Measurements from ENCODE around the gene TOM1. TPM values are rescaled to one million over a fixed set of nuclear protein-coding genes. Genes with fewer than 3 reads are reported as not detected.

TOM1 gene
- total and polyA plus RNA-seq, 12 donors = 51.1 to 72.5 (median 62.6) TPM

DNA sequence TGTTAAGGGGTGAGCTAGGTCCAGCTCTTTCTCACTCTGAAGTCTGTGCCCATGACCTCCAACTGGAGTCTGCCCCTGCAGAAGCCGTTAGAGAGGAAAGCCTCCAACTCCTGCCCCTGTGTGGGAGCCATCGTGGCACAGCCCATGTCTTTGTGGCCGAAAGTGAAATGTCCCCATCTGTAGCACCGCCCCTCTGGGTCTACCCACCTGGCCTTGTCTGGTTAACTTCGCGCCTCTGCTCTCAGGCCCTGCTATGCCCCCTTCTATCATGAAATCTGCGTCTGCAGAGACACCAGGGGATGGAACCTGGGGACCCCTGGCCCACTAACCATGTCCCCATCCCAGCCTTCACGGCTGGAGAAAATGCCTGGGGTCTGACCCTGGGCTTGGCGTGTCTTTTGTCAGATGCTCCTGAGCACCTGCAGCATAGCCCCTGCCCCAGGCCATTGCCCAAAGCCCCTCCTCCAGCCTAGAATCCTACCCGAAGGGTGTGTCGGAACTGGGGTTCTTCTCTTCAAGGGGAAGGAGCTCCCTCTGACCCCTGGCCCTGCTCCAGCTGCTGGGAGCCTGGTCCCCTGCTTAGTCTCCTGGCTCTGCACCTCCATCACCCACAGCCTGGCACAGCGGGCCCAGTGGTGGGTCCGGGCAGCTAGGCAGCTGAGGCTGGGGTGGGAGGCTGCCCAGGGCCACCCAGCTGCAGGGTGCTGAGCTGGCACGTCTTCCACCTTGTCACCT lies 45.4 kb downstream of the TOM1 start:
- no peak for ATAC-seq
- Histone ChIP-seq H3K9me3 (no peaks in the 10 kb centered on the region), H3K27ac (no peak overlapping the region), H3K4me3 (no peak overlapping the region), H3K27me3 (no peaks in the 10 kb centered on the region), H3K4me1 (peaks cover 0 to 12% (median 4%) of the 10 kb centered on the region in 9 donors), H3K36me3 (peaks cover 0 to 80% (median 37%) of the 10 kb centered on the region in 9 donors)
- TF ChIP-seq CTCF (IDR thresholded peaks at IDR 0.05) = no peak
- 93 to 94% methylated on average over 14 of the region's 14 CpGs for WGBS, 2 donors
- intact Hi-C loops (cut with DNase I) = loop anchor here in 1 of 10 donors (5.0 kb wide), 1 partner anchor 237 kb away; no protein-coding TSS in a partner anchor
- no peak for DNase-seq

DNA sequence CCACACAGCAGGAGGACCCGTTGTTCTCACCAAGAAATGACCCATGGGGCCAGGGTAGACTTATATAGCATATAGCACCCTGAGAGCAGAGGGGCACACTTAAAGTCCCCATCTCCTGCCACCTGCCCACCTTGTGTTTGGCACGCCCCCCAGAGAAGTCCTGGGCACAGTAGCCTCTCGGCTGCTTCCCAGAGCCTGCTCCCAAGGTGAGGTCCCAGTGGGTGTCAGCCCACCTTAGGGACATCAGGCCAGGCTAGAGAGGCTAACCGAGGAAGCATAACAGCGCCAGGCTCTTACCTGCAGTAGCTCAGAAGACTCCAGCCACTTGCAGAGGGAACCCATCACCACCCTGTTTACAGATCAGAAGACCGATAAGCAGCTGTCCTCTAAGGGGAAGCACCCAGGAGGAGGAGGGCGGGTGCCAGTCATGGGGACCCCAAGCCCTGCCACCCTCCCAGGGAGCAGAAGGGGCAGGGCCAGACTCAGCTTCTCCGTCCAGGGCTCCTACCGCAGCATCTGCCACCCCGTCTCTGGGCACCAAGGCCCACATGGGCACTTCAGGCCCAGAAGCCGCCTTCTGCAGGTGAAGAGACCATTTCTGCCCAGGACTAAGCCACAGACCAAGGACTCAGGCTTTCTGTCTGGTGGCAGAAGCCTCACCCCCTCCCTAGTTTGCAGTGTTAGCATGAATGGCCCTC lies 46.3 kb downstream of the TOM1 start:
- Histone ChIP-seq H3K4me3 (no peak overlapping the region), H3K36me3 (peaks cover 0 to 71% (median 34%) of the 10 kb centered on the region in 9 donors), H3K27me3 (no peaks in the 10 kb centered on the region), H3K4me1 (peaks cover 0 to 19% (median 9%) of the 10 kb centered on the region in 9 donors), H3K27ac (no peak overlapping the region), H3K9me3 (no peaks in the 10 kb centered on the region)
- no peak for TF ChIP-seq CTCF (IDR thresholded peaks at IDR 0.05)
- DNase-seq = no peak
- 96 to 97% methylated on average over 11 of the region's 11 CpGs for WGBS, 2 donors
- intact Hi-C loops (cut with DNase I) = loop anchor here in 1 of 10 donors (5.0 kb wide), 1 partner anchor 236 kb away; no protein-coding TSS in a partner anchor
- ATAC-seq = no peak

DNA sequence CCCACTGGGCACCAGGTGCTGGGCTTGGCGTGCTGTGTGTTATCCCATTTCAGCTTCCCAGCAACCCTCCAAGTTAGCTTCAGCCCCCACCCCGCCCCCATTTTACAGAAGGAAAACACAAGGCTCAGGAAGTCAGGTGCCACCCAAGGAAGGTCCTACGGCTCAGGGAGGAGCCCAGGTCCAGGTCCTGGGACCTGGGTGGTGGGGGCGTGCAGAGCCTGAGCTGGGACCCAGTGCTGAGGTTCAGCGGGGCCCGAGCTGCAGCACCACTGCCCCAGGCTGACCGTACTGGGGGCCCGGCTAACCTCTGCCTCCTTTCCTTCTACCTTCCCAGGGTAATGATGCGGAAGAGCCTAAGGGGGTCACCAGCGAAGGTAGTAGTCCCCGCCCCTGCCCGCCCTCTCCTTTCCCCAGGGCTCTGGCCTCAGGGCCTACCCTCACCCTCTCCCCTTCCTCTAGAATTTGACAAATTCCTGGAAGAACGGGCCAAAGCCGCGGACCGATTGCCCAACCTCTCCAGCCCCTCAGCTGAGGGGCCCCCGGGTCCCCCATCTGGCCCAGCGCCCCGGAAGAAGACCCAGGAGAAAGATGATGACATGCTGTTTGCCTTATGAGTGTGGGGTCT lies 47.0 kb downstream of the TOM1 start:
- no peak for ATAC-seq
- H3K4me3 ChIP-seq = no peak overlapping the region
- no peak overlapping the region for H3K27ac ChIP-seq
- H3K9me3 ChIP-seq = no peaks in the 10 kb centered on the region
- WGBS, 2 donors = 91% methylated on average over 19 of the region's 19 CpGs
- no peak for DNase-seq
- peaks cover 0 to 25% (median 13%) of the 10 kb centered on the region in 9 donors for H3K4me1 ChIP-seq
- TF ChIP-seq CTCF (IDR thresholded peaks at IDR 0.05) = no peak
- H3K27me3 ChIP-seq = no peaks in the 10 kb centered on the region
- H3K36me3 ChIP-seq = peaks cover 0 to 64% (median 26%) of the 10 kb centered on the region in 9 donors
- intact Hi-C loops (cut with DNase I) = loop anchor here in 1 of 10 donors (5.0 kb wide), 1 partner anchor 236 kb away; no protein-coding TSS in a partner anchor

DNA sequence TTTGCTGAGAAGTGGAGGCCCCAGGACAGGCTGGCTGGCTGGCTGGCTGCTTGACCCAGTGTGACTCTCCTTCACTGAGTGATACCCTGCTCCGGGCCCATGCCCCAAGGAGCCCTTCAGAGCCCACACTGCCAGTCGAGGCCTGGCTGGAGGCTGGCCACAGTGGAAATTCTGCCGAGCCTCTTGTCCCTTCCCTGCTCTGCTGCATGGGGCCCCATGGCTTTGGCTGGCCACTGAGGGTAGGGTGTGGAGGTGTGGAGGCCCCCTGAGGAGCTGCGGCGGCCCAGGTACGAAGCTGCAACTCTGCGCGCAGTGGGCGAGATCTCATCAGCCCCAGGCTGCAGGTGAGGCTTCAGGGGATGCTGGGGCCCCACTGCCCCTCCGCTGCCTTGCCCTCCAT lies 47.8 kb downstream of the TOM1 start:
- 89 to 93% methylated on average over 10 of the region's 10 CpGs for WGBS, 2 donors
- H3K36me3 ChIP-seq = peaks cover 0 to 56% (median 25%) of the 10 kb centered on the region in 9 donors
- H3K9me3 ChIP-seq = no peaks in the 10 kb centered on the region
- intact Hi-C loops (cut with DNase I) = loop anchor here in 1 of 10 donors (5.0 kb wide), 1 partner anchor 235 kb away; no protein-coding TSS in a partner anchor
- DNase-seq (no peak), ATAC-seq (no peak)
- H3K4me1 ChIP-seq = peaks cover 0 to 31% (median 13%) of the 10 kb centered on the region in 9 donors
- H3K4me3 ChIP-seq = no peak overlapping the region
- no peaks in the 10 kb centered on the region for H3K27me3 ChIP-seq
- H3K27ac ChIP-seq = no peak overlapping the region
- TF ChIP-seq CTCF (IDR thresholded peaks at IDR 0.05) = no peak
